GM23248 (cell line): ENCODE measurements around the gene FAM118B. TPM values are rescaled to one million over a fixed set of nuclear protein-coding genes. Genes with fewer than 3 reads are reported as not detected.
"Not testable (repeated sequence)": the region's sequence is repeated elsewhere in the genome, so short reads cannot be mapped to it uniquely, and the experiment has no call there.

Source experiments
- DNase-seq: peaks from one replicate; pipeline ENCODE4 v3.0.0-alpha.2; 2015
- H2AFZ ChIP-seq: fragments of 200-600 bp; sonication (generic); 2 replicates; pipeline ENCODE4 v1.6.1; 2016; ENCODE audit warnings: antibody characterized with exemption
- H3F3A ChIP-seq: fragments of 200-600 bp; sonication (generic); 2 replicates; pipeline ENCODE4 v1.6.1; 2016; ENCODE audit warnings: mild to moderate bottlenecking, antibody characterized with exemption, mixed run types; ENCODE audit not compliant: insufficient read depth
- H3K27ac ChIP-seq: fragments of 200-600 bp; sonication (generic); 2 replicates; pipeline ENCODE4 v1.5.1; 2016; ENCODE audit warnings: mild to moderate bottlenecking
- H3K27me3 ChIP-seq: fragments of 200-600 bp; sonication (generic); replicated peaks from 2 replicates; pipeline ENCODE4 v1.6.1; 2016; ENCODE audit warnings: mild to moderate bottlenecking; ENCODE audit not compliant: insufficient read depth
- H3K36me3 ChIP-seq: fragments of 200-600 bp; sonication (generic); 2 replicates; pipeline ENCODE4 v1.6.1; 2016; ENCODE audit warnings: low read depth, mild to moderate bottlenecking
- H3K4me1 ChIP-seq: fragments of 200-600 bp; sonication (generic); 2 replicates; pipeline ENCODE4 v1.6.1; 2016; ENCODE audit warnings: mild to moderate bottlenecking; ENCODE audit not compliant: insufficient read depth
- H3K4me2 ChIP-seq: fragments of 200-600 bp; sonication (generic); one replicate; pipeline ENCODE4 v1.6.1; 2016; ENCODE audit warnings: mild to moderate bottlenecking; ENCODE audit not compliant: unreplicated experiment
- H3K4me3 ChIP-seq: fragments of 200-600 bp; sonication (generic); 2 replicates; pipeline ENCODE4 v1.5.1; 2016; ENCODE audit warnings: mild to moderate bottlenecking
- H3K79me2 ChIP-seq: fragments of 200-600 bp; sonication (generic); 2 replicates; pipeline ENCODE4 v1.6.1; 2016; ENCODE audit warnings: mild to moderate bottlenecking; ENCODE audit not compliant: insufficient read depth
- H3K9ac ChIP-seq: fragments of 200-600 bp; sonication (generic); 2 replicates; pipeline ENCODE4 v1.6.1; 2016; ENCODE audit warnings: mild to moderate bottlenecking
- H3K9me2 ChIP-seq: fragments of 200-600 bp; sonication (generic); 2 replicates; pipeline ENCODE4 v1.6.1; 2016; ENCODE audit warnings: mixed run types, mild to moderate bottlenecking, moderate library complexity; ENCODE audit not compliant: insufficient read depth
- H3K9me3 ChIP-seq: fragments of 200-600 bp; sonication (generic); one replicate; pipeline ENCODE4 v1.6.1; 2017; ENCODE audit warnings: low read depth
- H4K20me1 ChIP-seq: fragments of 200-600 bp; sonication (generic); 2 replicates; pipeline ENCODE4 v1.6.0; 2016; ENCODE audit not compliant: insufficient read depth
- EZH2 ChIP-seq: fragments of 200-600 bp; sonication (generic); IDR thresholded peaks from 2 replicates; pipeline ENCODE4 v1.6.1; 2018; ENCODE audit warnings: antibody characterized with exemption, mild to moderate bottlenecking; ENCODE audit not compliant: insufficient read depth, poor library complexity, severe bottlenecking
- EZH2phosphoT487 ChIP-seq: fragments of 200-600 bp; sonication (generic); IDR thresholded peaks from 2 replicates; pipeline ENCODE4 v1.6.1; 2018; ENCODE audit warnings: antibody characterized with exemption, moderate library complexity, mild to moderate bottlenecking, low read depth; ENCODE audit not compliant: insufficient read depth
- WGBS, 2 experiments: methylation state at CpG; one replicate each; pipeline ENCODE4 v1.1.6; 2015 to 2017; ENCODE audit warnings: low lambda C conversion rate in 2 of 2, low coverage in 1 of 2; ENCODE audit errors: missing lambda C conversion rate in 2 of 2; 5-methylcytosine and 5-hydroxymethylcytosine counted together
- in situ Hi-C: fragments of 300-500 bp; cut with MboI; formaldehyde crosslinking; loops from 2 replicates; pipeline ENCODE4 v1.15.0; 2020
- polyA plus RNA-seq: library from polyadenylated mRNA; unstranded; fragments of >200 nt; fragmentation: Nextera tagmentation; extraction: Ambion mirVana; gene quantifications from 2 replicates; pipeline ENCODE4 v1.2.1, GENCODE V29; 2016
- total RNA-seq: library from RNA; depleted of rRNA; stranded (reverse); fragments of >200 nt; shearing (Covaris generic); gene quantifications from 2 replicates; pipeline ENCODE4 v1.2.3, GENCODE V29; 2014

FAM118B gene
- total and polyA plus RNA-seq, 2 experiments from 2014 or later: 23.1 to 30.5 TPM

DNA sequence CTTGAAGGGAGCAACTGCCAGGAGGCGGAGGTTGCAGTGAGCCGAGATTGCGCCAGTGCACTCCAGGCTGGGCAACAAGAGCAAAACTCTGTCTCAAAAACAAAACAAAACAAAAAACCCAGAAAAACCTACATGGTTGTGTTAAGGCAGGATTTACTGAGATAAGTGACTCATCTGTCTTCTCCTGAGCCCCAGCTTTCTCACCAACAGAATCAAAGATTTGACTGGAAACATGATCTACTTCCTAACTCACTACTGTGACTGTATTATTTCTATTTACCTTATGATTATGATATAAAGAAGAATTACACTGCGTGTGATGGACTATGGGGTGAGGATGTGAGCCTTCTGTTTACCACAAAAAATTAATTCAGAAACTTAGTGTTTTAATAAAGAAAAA lies 21.8 kb downstream of the FAM118B start:
- no peak overlapping the region for H3K9ac ChIP-seq
- peak; percentile 13 for DNase-seq
- H3K9me3 ChIP-seq: no peaks in the 10 kb centered on the region
- H3K9me2 ChIP-seq: no peaks in the 10 kb centered on the region
- no peak for TF ChIP-seq EZH2phosphoT487
- TF ChIP-seq EZH2: no peak
- H2AFZ ChIP-seq: no peak overlapping the region
- H3K4me2 ChIP-seq: no peak overlapping the region
- no peaks in the 10 kb centered on the region for H4K20me1 ChIP-seq
- no peaks in the 10 kb centered on the region for H3K36me3 ChIP-seq
- peaks cover 12% of the 10 kb centered on the region for H3K79me2 ChIP-seq
- no peaks in the 10 kb centered on the region for H3K27me3 ChIP-seq
- 98% methylated on average over 4 of the region's 4 CpGs for WGBS, 2 experiments
- in situ Hi-C loops: no loop called here
- no peak overlapping the region for H3K27ac ChIP-seq
- H3K4me1 ChIP-seq: no peaks in the 10 kb centered on the region
- H3K4me3 ChIP-seq: no peak overlapping the region
- H3F3A ChIP-seq: 0 out of 2 replicates have a peak, but pooled peaks cover 5% of the 10 kb centered on the region

DNA sequence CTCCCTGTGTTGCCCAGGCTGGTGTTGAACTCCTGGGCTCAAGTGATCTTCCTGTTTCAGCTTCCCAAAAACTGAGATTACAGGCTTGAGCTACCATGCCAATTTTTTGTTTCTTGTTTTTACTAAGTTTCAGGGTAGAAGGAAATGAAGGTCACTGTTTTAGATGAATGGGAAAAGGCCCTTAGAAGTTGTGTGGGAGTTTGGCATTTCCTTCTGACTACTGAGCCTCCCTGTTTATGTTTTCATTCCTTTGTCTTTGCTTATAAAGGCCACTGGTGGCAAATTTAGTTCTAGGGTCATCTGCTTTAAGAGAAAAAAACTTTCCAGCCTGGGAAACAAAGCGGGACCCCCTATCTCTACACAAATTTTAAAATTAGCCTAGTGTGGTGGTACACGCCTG lies 35.1 kb downstream of the FAM118B start:
- peak overlapping the region; percentile 29 for H3K27ac ChIP-seq
- peaks cover 12% of the 10 kb centered on the region for H3K4me1 ChIP-seq
- H3K27me3 ChIP-seq: no peaks in the 10 kb centered on the region
- peaks cover 4% of the 10 kb centered on the region; the same call in 1 of the 2 replicates for H3K79me2 ChIP-seq
- no peaks in the 10 kb centered on the region for H3K9me3 ChIP-seq
- no peak overlapping the region for H2AFZ ChIP-seq
- in situ Hi-C loops: no loop called here
- peak overlapping the region; percentile 44 for H3K4me2 ChIP-seq
- H3K4me3 ChIP-seq: no peak overlapping the region
- H3K9me2 ChIP-seq: no peaks in the 10 kb centered on the region
- peaks cover 17% of the 10 kb centered on the region; the same call in 1 of the 2 replicates for H3K36me3 ChIP-seq
- H4K20me1 ChIP-seq: no peaks in the 10 kb centered on the region
- no peak overlapping the region; the same call in 1 of the 2 replicates for H3K9ac ChIP-seq
- DNase-seq: peak; percentile 67
- WGBS, 2 experiments: 83 to 91% methylated on average over 2 of the region's 2 CpGs
- no peak for TF ChIP-seq EZH2
- TF ChIP-seq EZH2phosphoT487: no peak
- H3F3A ChIP-seq: peaks cover 17% of the 10 kb centered on the region

DNA sequence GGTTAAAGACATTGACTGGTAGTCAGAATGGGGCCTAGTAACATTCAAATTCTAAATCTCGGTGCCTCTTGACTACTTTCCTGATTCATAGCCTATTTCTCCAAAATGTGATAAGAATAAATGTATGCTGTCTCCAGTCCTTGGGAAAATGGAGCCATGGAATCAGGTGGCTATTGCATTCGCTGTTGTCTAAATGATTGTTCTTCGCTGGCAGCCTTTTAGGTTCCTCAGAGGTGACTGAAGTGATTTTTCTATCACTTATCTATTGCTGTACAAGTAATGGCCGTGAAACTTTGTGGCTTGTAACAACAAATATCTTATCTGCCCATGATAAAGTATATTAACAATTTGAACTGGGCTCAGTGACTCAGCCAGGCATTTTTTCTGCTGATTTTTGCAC lies 41.7 kb downstream of the FAM118B start:
- H3K9me3 ChIP-seq: no peaks in the 10 kb centered on the region
- in situ Hi-C loops: no loop called here
- no peak overlapping the region for H3K9ac ChIP-seq
- TF ChIP-seq EZH2phosphoT487 (no peak), EZH2 (no peak)
- no peaks in the 10 kb centered on the region for H3K27me3 ChIP-seq
- no peak overlapping the region for H3K4me2 ChIP-seq
- no peak overlapping the region for H3K27ac ChIP-seq
- H2AFZ ChIP-seq: no peak overlapping the region
- WGBS, 2 experiments: 97 to 99% methylated on average over 4 of the region's 4 CpGs
- H4K20me1 ChIP-seq: no peaks in the 10 kb centered on the region
- peaks cover 13% of the 10 kb centered on the region for H3K4me1 ChIP-seq
- no peak for DNase-seq
- H3F3A ChIP-seq: peaks cover 17% of the 10 kb centered on the region; the same call in 1 of the 2 replicates
- H3K4me3 ChIP-seq: no peak overlapping the region
- H3K79me2 ChIP-seq: no peaks in the 10 kb centered on the region
- no peaks in the 10 kb centered on the region for H3K9me2 ChIP-seq
- H3K36me3 ChIP-seq: peaks cover 7% of the 10 kb centered on the region

DNA sequence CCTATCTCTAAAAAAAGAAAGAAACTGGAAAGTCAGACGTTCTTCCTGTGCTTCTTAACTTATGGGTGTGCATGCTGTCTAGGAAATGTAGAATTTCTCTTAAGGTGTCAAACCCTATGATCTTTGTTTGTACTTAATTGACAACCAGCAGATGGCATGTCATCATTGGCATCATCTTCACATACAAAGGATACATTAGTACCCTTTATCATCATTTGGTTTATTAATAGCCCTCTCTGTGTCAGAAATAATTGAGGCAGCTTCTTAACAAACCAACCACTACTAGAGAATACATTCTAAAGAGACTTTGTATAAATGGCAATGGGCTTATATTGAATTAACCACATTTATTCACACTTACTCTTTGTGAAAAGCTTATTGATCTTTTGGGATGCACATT lies 43.2 kb downstream of the FAM118B start:
- Histone ChIP-seq H3K4me1 (peaks cover 14% of the 10 kb centered on the region), H3K4me2 (no peak overlapping the region), H3K79me2 (no peaks in the 10 kb centered on the region), H3K9me3 (no peaks in the 10 kb centered on the region), H3K36me3 (peaks cover 7% of the 10 kb centered on the region), H3K9me2 (no peaks in the 10 kb centered on the region), H3F3A (peaks cover 26% of the 10 kb centered on the region; the same call in 1 of the 2 replicates), H3K27ac (no peak overlapping the region), H4K20me1 (no peaks in the 10 kb centered on the region), H2AFZ (no peak overlapping the region), H3K9ac (no peak overlapping the region), H3K27me3 (no peaks in the 10 kb centered on the region), H3K4me3 (no peak overlapping the region)
- TF ChIP-seq EZH2 (no peak), EZH2phosphoT487 (no peak)
- in situ Hi-C loops: no loop called here
- WGBS, 2 experiments: 14 to 21% methylated on average over 1 of the region's 1 CpG
- no peak for DNase-seq

DNA sequence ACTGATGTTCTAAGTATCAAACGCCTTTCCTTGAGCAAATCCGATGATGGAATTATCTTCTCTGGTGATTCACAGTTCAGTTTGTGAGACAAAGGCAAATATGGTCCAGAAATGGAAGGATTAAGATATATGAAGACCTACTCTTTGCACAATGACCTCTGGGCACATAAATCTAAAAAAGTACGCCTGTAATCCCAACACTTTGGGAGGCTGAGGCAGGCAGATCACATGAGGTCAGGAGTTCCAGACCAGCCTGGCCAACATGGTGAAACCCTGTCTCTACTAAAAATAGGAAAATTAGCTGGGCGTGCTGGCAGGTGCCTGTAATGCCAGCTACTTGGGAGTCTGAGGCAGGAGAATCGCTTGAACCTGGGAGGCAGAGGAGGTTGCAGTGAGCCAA lies 43.9 kb downstream of the FAM118B start:
- Histone ChIP-seq H3F3A (peaks cover 32% of the 10 kb centered on the region), H3K36me3 (peaks cover 10% of the 10 kb centered on the region), H3K4me1 (peaks cover 14% of the 10 kb centered on the region)
- H3K9ac ChIP-seq, in situ Hi-C loops, H3K79me2 ChIP-seq, H4K20me1 ChIP-seq, H3K27ac ChIP-seq, H3K4me2 ChIP-seq, H3K9me3 ChIP-seq, H3K9me2 ChIP-seq, H3K27me3 ChIP-seq, DNase-seq, H2AFZ ChIP-seq, H3K4me3 ChIP-seq: not testable (repeated sequence)
- WGBS, 2 experiments: 96 to 97% methylated on average over 5 of the region's 5 CpGs
